GM19452 (cell line): Measurements from ENCODE around the gene LDLRAD2.
"Not testable (repeated sequence)": the region's sequence is repeated elsewhere in the genome, so short reads cannot be mapped to it uniquely, and the experiment has no call there.

ENCODE experiments used
- ATAC-seq: cut with Tn5 transposase; IDR thresholded peaks from one replicate; pipeline ENCODE4 v1.9.1; 2021; ENCODE audit not compliant: unreplicated experiment

Gene LDLRAD2

GRCh38 chr1:21811875-21812305, at the start of gene LDLRAD2:
TSS of gene LDLRAD2 (plus strand) at chr1:21812265. CDS start at chr1:21812452, 187 bp downstream.
- no peak for ATAC-seq

- ATAC-seq, result no peak
Observed at GRCh38 chr1:21763236-21763635, 48.8 kb upstream of the LDLRAD2 start.

- ATAC-seq, result no peak
Observed at GRCh38 chr1:21763694-21764419, 48.2 kb upstream of the LDLRAD2 start.

- no peak for ATAC-seq
Observed at GRCh38 chr1:21764615-21765423, 47.2 kb upstream of the LDLRAD2 start.

- no peak for ATAC-seq
Observed at GRCh38 chr1:21766210-21766609, 45.9 kb upstream of the LDLRAD2 start.

- ATAC-seq, result not testable (repeated sequence)
Observed at GRCh38 chr1:21767106-21767505, 45.0 kb upstream of the LDLRAD2 start.

- ATAC-seq, result no peak
Observed at GRCh38 chr1:21770201-21770600, 41.9 kb upstream of the LDLRAD2 start.

GRCh38 chr1:21770602-21771001, 41.5 kb upstream of the LDLRAD2 start:
- not testable (repeated sequence) for ATAC-seq

- ATAC-seq, result not testable (repeated sequence)
Observed at GRCh38 chr1:21771672-21772071, 40.4 kb upstream of the LDLRAD2 start.

GRCh38 chr1:21773585-21773984, 38.5 kb upstream of the LDLRAD2 start:
- ATAC-seq, result peak; percentile 58

- no peak for ATAC-seq
Observed at GRCh38 chr1:21774835-21775549, 37.1 kb upstream of the LDLRAD2 start.

GRCh38 chr1:21775550-21775914, 36.5 kb upstream of the LDLRAD2 start:
- ATAC-seq, result no peak

GRCh38 chr1:21775985-21776562, 36.0 kb upstream of the LDLRAD2 start:
- ATAC-seq, result no peak

- not testable (repeated sequence) for ATAC-seq
Observed at GRCh38 chr1:21776925-21777324, 35.1 kb upstream of the LDLRAD2 start.

GRCh38 chr1:21778405-21778727, 33.7 kb upstream of the LDLRAD2 start:
- ATAC-seq, result no peak

- no peak for ATAC-seq
Observed at GRCh38 chr1:21779613-21780521, 32.2 kb upstream of the LDLRAD2 start.

- ATAC-seq, result peak; percentile 19
Observed at GRCh38 chr1:21781815-21782348, 30.2 kb upstream of the LDLRAD2 start.

GRCh38 chr1:21782349-21782867, 29.7 kb upstream of the LDLRAD2 start:
- peak; percentile 14 for ATAC-seq

GRCh38 chr1:21782868-21783678, 29.0 kb upstream of the LDLRAD2 start, which contains the start of gene USP48:
TSS of gene USP48 (minus strand) at chr1:21783149. CDS start at chr1:21782957, 192 bp downstream.
- ATAC-seq, result peak; percentile 65
